Prostate gland (tissue), 2 donors: Measurements from ENCODE around the gene PPP3R2.

Experiments used
- CTCF ChIP-seq, 4 experiments: fragments of 200-600 bp in 2 of 4; fragments of 450-650 bp in 2 of 4; sonication (generic) in 2 of 4; IDR thresholded peaks; 1 replicate in 3 of 4; 2 replicates in 1 of 4; pipeline ENCODE4 v1.5.1; 2016 to 2019; ENCODE audit warnings: antibody characterized with exemption in 4 of 4, mild to moderate bottlenecking in 2 of 4, moderate library complexity in 2 of 4
- POLR2A ChIP-seq: fragments of 450-650 bp; IDR thresholded peaks from one replicate; pipeline ENCODE4 v1.6.1; 2016; ENCODE audit warnings: antibody characterized with exemption, mild to moderate bottlenecking
- POLR2AphosphoS5 ChIP-seq: sonication (generic); formaldehyde crosslinking; IDR thresholded peaks from one replicate; pipeline ENCODE4 v1.6.1; 2017; ENCODE audit warnings: antibody characterized with exemption

GRCh38 chr9:101569741-101570501, 24.8 kb downstream of the PPP3R2 start:
- TF ChIP-seq POLR2A (no peak), CTCF (IDR thresholded peaks at IDR 0.05) (no peak), POLR2AphosphoS5 (no peak)
